GM12892 (cell line): ENCODE data around the gene ARVCF.

Source experiments
- POLR2A ChIP-seq: IDR thresholded peaks from 2 replicates; pipeline ENCODE4 v1.6.1; 2011; ENCODE audit warnings: low read depth, low read length, control low read depth
- POLR2AphosphoS5 ChIP-seq: IDR thresholded peaks from 2 replicates; pipeline ENCODE4 v1.6.1; 2011; ENCODE audit warnings: low read depth, low read length, control low read depth
- TAF1 ChIP-seq: IDR thresholded peaks from 2 replicates; pipeline ENCODE4 v1.6.1; 2011; ENCODE audit warnings: low read depth, mild to moderate bottlenecking, control low read depth, low read length, borderline replicate concordance

DNA sequence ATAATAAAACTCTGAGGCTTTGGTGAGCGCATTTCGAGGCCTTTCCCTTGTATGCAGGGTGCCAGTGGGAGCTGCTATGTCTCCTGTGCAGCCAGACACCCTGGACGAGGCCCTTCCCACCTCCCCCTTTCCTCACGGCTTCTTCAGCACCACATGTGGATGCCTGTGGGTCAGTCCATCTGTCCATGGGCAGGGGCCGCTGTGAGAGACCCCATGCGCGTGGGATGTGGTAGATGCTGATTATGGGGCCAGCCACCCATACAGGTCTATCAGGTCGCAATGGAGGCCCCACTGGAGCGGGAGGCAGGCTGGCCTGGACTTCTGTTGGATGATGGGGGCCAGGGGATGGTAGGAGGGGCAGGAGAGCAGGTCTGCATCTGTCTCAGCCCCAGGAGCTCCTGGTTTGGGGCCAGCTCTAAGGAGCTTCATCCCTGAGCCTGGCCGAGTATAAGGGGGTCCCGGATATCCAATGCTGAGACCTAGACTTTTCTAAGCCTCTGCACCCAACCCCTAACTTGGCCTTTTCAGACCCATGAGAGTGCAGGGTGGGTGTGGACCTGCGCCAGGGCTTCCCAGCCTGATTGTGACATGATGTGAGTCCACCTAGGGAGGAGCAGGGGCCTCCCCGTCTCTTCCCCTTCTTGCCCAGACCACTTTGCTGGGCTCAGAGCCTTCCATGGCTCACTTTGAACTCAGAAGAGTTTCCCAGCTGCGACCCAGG, 49.4 kb upstream of the ARVCF start:
- TF ChIP-seq POLR2AphosphoS5 (no peak), TAF1 (no peak), POLR2A (no peak)
